ENCODE measurements around the gene HLX. TPM values are rescaled to one million over a fixed set of nuclear protein-coding genes. Genes with fewer than 3 reads are reported as not detected.

HLX gene
- total RNA-seq, 1 experiment from 2014 or later = 4.0 TPM

DNA sequence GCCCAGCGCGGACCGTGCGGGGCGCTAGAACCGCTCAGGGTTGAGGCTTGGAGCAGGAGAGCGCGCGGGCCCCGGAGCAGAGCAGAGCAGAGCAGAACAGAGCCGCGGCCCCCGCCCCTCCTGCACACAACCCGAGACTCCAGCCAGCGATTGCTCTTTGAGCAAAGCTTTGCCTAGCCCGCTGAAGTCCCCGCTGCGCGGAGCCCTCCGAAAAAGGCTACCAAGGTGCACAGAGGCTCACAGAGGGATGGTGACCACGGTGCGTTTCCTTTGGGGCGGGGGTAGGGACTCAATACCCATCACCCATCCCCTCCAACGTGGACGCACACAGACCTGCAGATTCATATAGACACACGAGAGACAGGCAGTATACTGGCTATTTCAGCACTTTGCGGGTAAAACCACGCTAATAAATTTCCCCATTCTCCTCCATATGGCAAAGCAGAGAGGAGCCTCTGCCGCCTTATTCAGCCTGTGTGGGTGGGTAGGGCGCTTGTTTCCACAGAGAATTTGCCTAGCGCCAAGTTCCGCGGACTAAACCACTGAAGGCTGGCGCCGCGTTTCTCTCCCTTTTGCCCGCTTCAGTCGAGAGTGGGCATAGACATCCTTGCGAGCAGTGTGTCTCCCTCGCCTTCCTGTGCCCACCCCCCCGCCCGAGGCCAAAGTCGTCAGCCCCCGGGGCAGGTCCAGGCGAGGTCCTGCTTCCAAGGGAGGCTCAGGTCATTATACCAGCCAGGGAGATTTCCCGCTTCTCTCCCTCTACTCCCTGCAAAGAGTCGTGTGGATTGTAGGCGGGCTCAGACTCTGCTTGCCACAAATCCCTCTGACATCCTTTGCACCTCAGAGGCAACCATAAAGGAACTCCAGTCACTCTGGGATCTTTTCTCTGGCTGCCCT is 8.5 kb downstream of the HLX start:
- DNase-seq (no peak), ATAC-seq (no peak)
- H3F3A ChIP-seq (ENCODE audit: low read length, unreplicated experiment) = no peaks in the 10 kb centered on the region
- no peaks in the 10 kb centered on the region for H3K27me3 ChIP-seq (ENCODE audit: low read length)
- intact Hi-C loops (cut with micrococcal nuclease) = no loop called here
- no peaks in the 10 kb centered on the region for H3K9me2 ChIP-seq (replicated peaks; ENCODE audit: low read length)
- no peak overlapping the region for H3K4me3 ChIP-seq (ENCODE audit: low read length)
- no peaks in the 10 kb centered on the region for H3K4me1 ChIP-seq (ENCODE audit: insufficient read depth, low read length)
- TF ChIP-seq EZH2phosphoT487 (IDR thresholded peaks at IDR 0.05; ENCODE audit: borderline replicate concordance, low read length) (no peak), EZH2 (IDR thresholded peaks at IDR 0.05; ENCODE audit: low read length, unreplicated experiment) (no peak)
- TF ChIP-seq, protein P1, sequence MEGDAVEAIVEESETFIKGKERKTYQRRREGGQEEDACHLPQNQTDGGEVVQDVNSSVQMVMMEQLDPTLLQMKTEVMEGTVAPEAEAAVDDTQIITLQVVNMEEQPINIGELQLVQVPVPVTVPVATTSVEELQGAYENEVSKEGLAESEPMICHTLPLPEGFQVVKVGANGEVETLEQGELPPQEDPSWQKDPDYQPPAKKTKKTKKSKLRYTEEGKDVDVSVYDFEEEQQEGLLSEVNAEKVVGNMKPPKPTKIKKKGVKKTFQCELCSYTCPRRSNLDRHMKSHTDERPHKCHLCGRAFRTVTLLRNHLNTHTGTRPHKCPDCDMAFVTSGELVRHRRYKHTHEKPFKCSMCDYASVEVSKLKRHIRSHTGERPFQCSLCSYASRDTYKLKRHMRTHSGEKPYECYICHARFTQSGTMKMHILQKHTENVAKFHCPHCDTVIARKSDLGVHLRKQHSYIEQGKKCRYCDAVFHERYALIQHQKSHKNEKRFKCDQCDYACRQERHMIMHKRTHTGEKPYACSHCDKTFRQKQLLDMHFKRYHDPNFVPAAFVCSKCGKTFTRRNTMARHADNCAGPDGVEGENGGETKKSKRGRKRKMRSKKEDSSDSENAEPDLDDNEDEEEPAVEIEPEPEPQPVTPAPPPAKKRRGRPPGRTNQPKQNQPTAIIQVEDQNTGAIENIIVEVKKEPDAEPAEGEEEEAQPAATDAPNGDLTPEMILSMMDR (conservative IDR thresholded peaks at IDR 0.05; ENCODE audit: low read depth, low read length) = no peak
- ChIA-PET POLR2A (ENCODE audit: unreplicated experiment) (no interaction called here), CTCF (no interaction called here)
- H3K9me3 ChIP-seq (ENCODE audit: low read length) = no peaks in the 10 kb centered on the region
- no peak overlapping the region for H3K27ac ChIP-seq (ENCODE audit: low read length)
- no peaks in the 10 kb centered on the region for H4K20me1 ChIP-seq (ENCODE audit: low read length)
- no peak overlapping the region for H3K4me2 ChIP-seq (ENCODE audit: low read length)
- H2AFZ ChIP-seq (ENCODE audit: low read length) = no peak overlapping the region
- BruUV-seq (replicated peaks) = no TSS peak
- H3K79me2 ChIP-seq (ENCODE audit: low read length) = no peaks in the 10 kb centered on the region
- H3K9ac ChIP-seq (ENCODE audit: low read length) = no peak overlapping the region
- no peaks in the 10 kb centered on the region for H3K36me3 ChIP-seq (ENCODE audit: low read depth, low read length)

DNA sequence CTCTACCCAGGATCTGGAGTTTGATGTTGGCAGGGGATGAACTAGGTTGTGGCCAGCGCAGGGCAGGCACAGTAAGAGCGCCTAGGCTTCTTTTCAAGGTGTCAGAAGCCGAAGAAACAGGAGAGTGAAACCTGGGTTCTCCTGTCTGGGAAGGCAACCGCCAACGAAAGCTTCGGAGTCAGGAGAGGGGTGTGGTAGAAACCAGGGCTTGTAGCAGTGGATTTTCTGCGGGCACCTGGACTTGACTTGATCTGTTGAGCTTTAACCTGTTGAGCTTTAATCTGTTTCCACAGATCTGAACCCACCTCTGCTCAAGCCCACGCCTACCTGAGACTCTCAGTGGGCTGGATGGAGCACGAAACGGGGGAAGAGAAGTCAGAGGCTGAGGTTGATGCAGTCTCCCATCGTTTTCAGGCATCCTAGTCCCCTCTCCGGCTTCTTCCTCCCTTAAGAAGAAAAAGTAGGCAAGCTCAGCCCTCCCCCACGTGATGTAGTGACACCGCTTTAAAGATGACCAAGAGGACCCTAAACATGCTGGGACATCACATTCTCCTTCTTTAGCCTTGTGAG is 9.3 kb downstream of the HLX start:
- Histone ChIP-seq H3K4me2 (ENCODE audit: low read length) (no peak overlapping the region), H3K27me3 (ENCODE audit: low read length) (no peaks in the 10 kb centered on the region), H4K20me1 (ENCODE audit: low read length) (no peaks in the 10 kb centered on the region), H3K79me2 (ENCODE audit: low read length) (no peaks in the 10 kb centered on the region), H3K27ac (ENCODE audit: low read length) (no peak overlapping the region), H3K4me3 (ENCODE audit: low read length) (no peak overlapping the region), H3K9me2 (replicated peaks; ENCODE audit: low read length) (no peaks in the 10 kb centered on the region), H3F3A (ENCODE audit: low read length, unreplicated experiment) (no peaks in the 10 kb centered on the region), H3K36me3 (ENCODE audit: low read depth, low read length) (no peaks in the 10 kb centered on the region), H2AFZ (ENCODE audit: low read length) (no peak overlapping the region), H3K4me1 (ENCODE audit: insufficient read depth, low read length) (no peaks in the 10 kb centered on the region), H3K9ac (ENCODE audit: low read length) (no peak overlapping the region), H3K9me3 (ENCODE audit: low read length) (no peaks in the 10 kb centered on the region)
- CTCF ChIA-PET = no interaction called here
- intact Hi-C loops (cut with micrococcal nuclease) = no loop called here
- DNase-seq (no peak), ATAC-seq (no peak)
- POLR2A ChIA-PET (ENCODE audit: unreplicated experiment) = no interaction called here
- no TSS peak for BruUV-seq (replicated peaks)
- TF ChIP-seq EZH2phosphoT487 (IDR thresholded peaks at IDR 0.05; ENCODE audit: borderline replicate concordance, low read length) (no peak), EZH2 (IDR thresholded peaks at IDR 0.05; ENCODE audit: low read length, unreplicated experiment) (no peak)
- TF ChIP-seq, protein P1 (conservative IDR thresholded peaks at IDR 0.05; ENCODE audit: low read depth, low read length) = no peak

DNA sequence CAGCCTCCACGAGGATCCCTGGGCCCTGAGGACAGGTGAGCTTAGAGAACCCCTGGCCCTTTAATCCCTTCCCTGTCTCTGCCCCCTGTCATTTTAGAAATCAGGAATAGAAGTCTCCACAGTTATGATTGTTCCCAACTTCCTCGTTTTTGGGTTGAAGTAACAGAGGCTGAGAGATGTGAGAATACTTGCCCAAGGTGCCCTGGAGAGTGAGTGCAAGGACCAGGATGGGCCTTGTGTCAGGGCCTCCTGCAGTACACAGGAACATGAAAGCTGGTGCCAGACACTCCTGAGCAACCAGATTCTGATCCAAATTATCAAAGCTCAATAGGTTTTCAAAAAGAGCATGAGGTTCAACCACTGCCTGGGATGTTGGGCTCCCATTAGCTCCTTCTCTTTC is 10.1 kb downstream of the HLX start:
- Histone ChIP-seq H2AFZ (ENCODE audit: low read length) (no peak overlapping the region), H3K4me2 (ENCODE audit: low read length) (no peak overlapping the region), H3K4me3 (ENCODE audit: low read length) (no peak overlapping the region), H4K20me1 (ENCODE audit: low read length) (no peaks in the 10 kb centered on the region), H3K36me3 (ENCODE audit: low read depth, low read length) (no peaks in the 10 kb centered on the region), H3K9me3 (ENCODE audit: low read length) (no peaks in the 10 kb centered on the region), H3K9me2 (replicated peaks; ENCODE audit: low read length) (no peaks in the 10 kb centered on the region), H3F3A (ENCODE audit: low read length, unreplicated experiment) (no peaks in the 10 kb centered on the region), H3K27me3 (ENCODE audit: low read length) (no peaks in the 10 kb centered on the region), H3K9ac (ENCODE audit: low read length) (no peak overlapping the region), H3K4me1 (ENCODE audit: insufficient read depth, low read length) (no peaks in the 10 kb centered on the region), H3K79me2 (ENCODE audit: low read length) (no peaks in the 10 kb centered on the region), H3K27ac (ENCODE audit: low read length) (no peak overlapping the region)
- POLR2A ChIA-PET (ENCODE audit: unreplicated experiment) = no interaction called here
- ATAC-seq = no peak
- no TSS peak for BruUV-seq (replicated peaks)
- no peak for DNase-seq
- no peak for TF ChIP-seq EZH2phosphoT487 (IDR thresholded peaks at IDR 0.05; ENCODE audit: borderline replicate concordance, low read length)
- TF ChIP-seq, protein P1 (conservative IDR thresholded peaks at IDR 0.05; ENCODE audit: low read depth, low read length) = no peak
- TF ChIP-seq EZH2 (IDR thresholded peaks at IDR 0.05; ENCODE audit: low read length, unreplicated experiment) = no peak
- intact Hi-C loops (cut with micrococcal nuclease) = no loop called here
- CTCF ChIA-PET = no interaction called here

All from PC-3 (cell line).